Activated CD4-positive, alpha-beta T cell treated with anti-CD3 and anti-CD28 coated beads, Interleukin-2, amount 50 U/mL, for 4 hours (primary cell): ENCODE measurements around the gene MACROH2A2.
A peak's percentile ranks its signal among the peaks of the same experiment; 100 is the strongest.
"Not testable (repeated sequence)": the region's sequence is repeated elsewhere in the genome, so short reads cannot be mapped to it uniquely, and the experiment has no call there.

ENCODE experiments used
- DNase-seq, 2 experiments: peaks; one replicate each; pipeline ENCODE4 v3.0.0-alpha.2; 2020

MACROH2A2 gene

DNA sequence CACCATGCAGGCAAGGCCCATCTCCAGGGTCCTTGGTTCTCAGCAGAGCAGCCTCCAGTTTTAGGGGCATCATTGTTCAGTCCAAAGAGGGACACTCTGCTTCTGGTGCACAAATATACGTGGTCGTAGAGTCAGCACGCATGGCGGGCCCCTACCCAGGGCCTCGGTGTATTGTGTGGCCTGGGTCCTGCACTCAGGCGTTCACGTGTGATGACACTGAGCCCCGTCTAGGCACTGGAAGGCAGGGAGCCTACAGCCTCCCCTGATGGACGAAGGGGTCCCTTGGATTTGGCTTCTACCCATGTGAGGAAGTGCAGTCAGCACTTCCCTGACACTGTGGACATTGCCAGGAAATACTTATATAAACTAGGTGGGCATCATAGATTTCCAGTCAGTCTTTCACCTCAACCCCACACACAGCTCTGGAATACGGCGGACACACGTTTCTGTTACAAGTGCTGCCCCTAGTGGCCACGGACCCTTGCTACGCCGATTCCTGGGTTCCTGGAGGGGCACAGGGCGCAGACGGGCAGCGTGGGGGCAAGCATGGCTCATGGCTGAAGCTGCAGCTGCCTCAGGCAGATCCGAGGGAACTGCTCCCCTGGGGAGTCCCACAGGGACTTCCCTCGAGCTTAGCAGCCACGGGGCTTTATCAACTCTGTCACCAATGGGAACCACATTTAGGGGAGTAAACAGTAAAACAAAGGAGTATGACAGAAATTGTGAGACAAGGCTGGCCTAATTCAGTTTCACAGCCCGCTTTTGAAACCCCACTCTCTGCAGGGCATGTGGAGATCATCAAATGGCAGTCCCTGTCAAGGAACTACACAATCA lies 54.5 kb downstream of the MACROH2A2 start:
- DNase-seq = no peak

DNA sequence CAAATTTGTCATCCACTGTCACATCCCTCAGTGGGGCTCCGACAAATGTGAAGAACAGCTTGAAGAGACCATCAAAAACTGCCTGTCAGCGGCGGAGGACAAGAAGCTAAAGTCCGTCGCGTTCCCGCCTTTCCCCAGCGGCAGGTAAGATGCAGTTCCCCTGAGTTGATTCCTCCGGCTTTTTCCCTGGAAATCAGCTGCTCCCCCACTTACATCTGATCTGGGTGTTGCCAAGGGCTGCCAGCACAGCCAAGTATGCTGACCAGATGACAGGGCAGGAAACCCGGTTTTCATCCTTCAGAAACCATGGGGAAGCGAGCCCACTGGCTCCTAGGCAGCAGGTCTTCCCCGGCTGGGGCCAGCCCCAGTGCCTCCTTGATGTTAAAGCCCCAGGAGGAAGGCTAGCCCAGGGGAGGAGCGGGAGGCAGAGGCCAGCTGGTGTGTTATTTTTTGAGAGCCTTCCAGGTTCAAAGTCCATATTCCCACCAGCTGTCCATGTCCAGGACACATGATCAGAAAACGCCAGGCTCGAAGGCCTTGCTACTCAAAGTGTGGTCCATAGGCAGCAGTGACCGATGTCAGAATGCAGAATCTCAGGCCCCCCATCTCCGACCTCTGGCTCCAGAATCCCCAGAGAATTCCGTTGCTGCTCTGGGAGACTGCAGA lies 56.6 kb downstream of the MACROH2A2 start:
- DNase-seq = no peak

DNA sequence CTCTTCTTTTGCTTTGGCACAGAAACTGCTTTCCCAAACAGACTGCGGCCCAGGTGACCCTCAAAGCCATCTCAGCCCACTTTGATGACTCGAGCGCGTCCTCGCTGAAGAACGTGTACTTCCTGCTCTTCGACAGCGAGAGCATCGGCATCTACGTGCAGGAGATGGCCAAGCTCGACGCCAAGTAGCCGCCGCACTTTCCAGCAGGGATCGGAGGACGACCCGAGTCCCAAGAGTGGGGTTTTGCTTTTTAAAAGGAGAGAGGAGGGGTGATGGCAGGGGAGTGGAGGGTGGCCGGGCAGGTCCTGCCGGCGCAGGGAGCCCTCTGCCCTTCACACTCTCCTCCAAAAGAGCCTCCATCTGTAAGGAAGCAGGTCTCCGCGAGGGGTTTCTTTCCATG lies 58.9 kb downstream of the MACROH2A2 start:
- DNase-seq = no peak

DNA sequence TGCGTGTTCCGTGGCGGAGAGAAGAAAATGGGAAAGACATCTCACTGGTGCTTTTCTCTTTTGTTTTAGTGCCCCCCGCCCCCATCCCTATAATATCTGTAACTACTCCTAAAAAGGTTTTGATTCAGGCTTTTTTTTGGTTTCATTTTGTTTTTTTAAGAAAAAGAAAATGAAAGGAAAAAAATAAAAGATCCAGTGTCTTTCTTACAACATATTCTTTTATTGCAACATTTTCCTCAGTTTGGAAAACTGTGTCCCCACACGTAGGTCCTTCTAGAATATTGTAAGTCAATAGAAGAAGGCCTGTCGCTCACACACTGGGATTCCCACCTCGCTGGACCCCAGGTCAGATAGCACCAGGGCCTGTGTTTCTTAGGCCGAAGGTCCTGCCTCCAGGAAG lies 59.4 kb downstream of the MACROH2A2 start:
- DNase-seq = no peak

DNA sequence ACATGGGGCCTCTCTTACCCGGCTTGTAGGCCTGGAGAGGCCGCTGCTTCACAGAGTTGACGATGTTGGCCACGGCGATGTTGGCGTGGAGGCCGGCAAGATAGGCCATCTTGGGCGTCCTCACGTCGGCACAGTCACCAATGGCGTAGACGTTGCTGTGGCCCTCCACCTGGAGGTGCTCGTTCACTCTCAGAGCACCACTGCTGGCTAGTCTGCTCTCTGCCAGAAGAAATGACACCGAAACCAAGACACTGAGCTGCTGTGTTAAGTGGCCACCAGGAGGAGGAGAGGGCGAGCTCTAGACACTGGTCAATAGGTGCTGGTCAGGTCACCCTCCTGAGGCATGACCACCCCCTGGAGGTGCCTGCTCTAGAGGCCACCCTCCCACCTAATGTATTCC lies 62.3 kb downstream of the MACROH2A2 start:
- no peak for DNase-seq

DNA sequence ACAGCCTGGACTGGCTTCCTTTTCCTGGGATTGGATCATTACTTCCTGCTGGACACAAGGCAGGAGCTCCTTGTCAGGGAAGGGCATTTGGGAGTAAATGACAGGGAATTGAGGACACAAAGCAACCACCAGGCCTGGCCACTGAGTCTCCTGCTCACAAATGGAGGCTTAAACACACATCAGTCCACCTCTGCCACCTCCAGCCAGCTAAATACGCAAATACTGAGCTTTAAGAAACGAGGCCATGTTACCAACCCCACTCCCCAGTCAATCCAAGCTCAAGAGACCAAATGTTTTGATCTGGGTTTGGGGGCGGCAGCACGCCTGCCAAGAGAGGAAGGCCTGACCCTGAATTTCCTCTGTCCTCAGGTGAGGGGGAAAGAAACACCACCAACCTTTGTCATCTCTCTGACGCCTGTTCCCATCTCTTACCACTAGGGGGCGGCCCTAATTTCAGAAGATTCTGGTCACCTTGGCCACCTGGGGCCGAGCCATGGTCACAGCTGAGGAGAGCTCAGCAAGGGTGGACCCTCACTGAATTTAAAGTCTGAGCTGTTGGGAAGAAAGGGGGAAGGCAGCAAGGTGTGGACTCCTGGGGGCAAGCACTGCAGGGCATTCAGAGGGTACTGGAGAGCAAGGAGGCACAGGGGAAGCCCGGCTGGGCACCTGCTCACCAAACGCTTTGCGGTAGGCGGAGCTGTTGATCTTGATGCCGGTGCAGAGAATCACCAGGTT lies 63.5 kb downstream of the MACROH2A2 start:
- DNase-seq = peak; percentile 39 to 43

DNA sequence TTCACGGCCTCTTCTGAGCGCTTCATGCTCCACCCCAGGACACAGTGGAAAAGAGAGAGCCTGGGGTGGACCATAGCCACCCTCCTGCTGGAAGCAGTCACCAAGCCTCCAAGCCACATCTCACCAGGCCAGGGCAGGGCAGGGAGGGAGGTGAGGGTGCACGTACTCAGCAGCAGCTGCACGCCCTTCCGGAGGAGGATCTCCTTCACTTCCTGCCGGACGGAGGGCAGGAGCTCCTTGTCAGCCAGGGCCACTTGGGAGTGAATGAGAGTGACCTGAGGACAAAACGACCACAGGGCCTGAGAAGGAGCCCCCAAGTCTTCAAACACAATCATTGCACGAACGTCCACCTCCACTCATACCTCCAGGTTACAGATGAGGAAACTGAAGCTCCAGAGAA lies 65.0 kb downstream of the MACROH2A2 start:
- no peak for DNase-seq

DNA sequence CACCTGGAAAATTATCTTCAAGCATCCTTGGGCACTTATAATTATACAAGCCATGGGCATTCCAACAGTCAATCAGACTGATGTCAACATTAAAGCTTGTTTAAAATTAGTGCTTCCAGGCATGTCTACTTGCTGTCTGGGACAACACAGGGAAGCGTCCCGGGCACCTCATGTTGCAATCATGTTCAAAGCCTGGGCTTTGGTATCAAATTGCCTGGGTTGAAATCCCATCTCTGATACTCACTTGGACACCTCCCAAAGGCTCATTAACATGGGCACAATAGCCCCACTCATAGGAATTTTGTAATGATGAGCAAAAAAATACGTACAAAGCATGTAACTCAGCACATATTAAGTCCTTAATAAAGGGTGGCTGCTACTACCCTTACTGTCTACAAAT lies 65.5 kb downstream of the MACROH2A2 start:
- no peak for DNase-seq

DNA sequence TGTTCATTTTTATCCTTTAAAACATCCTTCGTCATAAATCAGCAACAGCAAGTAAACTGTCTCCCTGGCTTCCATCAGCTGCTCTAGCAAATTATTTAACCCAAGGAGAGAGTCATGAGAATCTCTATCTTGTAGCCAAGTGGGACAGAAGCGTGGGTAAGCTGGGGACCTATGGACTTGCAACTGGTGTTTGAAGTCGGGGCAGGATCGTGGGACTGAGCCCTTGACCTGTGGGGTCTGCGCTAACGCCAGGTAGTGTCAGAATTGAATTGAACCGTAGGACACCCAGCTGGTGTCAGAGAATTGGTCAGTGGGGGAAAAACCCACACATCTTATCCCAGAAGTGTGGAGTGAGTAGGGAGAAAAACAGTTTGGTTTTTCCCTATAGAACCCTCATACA lies 66.6 kb downstream of the MACROH2A2 start:
- DNase-seq = no peak

DNA sequence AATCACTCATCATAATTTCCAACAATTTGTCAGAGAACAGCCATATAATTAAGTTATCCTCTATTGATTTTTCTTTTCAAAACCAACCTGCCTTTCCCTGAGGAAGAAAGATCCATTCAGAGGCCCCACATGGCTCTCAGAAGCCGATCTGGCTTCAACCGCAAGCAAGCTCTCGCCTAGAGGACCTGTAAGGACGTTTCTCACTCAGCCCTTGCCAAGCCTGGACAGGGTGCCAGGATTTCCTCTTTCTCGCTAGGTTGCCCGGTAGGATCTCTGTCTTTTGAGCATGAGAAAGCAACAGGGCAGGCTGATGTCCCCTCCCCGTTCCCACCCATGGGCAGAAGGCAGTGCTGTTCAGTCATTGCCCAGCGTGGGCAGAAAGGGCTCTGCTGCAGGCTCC lies 67.0 kb downstream of the MACROH2A2 start:
- DNase-seq = no peak

DNA sequence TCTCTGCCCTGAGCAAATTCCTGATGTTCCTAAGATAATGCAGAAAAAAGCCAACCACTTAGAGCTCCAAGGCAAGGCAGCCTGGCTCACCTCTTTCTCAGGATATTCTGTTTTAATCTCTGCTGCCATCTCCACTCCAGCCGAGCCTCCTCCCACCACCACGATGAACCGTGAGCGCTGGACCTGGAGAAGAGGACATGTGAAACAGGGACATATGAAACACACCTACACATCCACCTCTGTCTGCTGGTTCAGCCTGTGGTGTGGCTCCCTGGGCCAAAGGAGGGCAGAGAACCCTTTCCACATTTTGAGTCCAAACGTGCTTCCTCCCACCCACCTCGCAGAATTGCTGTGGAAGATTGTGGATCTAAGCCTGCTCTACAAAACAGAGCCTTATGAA lies 67.8 kb downstream of the MACROH2A2 start:
- no peak for DNase-seq

DNA sequence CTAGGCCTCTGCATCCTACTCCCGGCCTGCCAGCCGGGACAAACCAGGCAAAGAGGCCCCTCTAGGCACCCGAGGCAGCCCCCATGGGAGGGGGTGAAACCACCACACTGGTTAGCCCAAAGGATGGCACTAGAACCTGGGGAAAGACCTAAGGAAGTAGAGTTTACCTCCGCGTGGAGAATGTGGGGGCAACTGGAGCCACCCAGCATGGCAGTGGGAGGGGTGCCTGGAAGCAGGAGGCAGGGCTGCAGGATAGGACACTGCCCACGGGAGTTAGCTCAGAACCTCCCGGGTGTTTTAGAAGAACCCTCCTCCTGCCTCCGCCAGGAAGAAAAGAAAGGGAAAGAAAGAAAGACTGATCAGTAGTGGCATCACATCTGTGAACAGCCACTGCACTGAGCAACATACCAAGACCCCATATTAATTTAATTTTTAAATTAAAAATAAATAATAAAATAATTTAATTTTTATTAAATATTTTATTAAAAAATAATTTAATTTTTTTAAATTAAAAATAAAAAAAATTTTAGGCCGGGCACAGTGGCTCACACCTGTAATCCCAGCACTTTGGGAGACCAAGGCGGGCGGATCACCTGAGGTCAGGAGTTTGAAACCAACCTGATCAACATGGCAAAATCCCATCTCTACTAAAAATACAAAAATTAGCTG lies 68.8 kb downstream of the MACROH2A2 start:
- DNase-seq = no peak

DNA sequence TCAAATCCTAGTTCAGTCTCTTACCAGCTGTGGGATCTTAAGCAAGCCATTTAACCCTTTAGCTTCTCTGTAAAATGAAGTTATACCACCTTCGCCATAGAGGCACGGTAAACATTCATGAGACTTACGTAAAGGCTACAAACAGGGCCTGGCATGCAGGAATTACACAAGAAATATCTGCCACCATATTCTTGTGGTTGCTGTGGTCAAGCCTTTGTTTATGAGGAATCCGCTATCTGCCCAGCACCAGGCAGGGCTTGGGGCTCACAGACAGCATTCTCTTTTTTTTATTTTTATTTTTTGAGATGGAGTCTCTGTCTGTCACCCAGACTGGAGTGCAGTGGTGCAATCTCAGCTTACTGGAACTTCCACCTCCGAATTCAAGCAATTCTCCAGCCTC lies 70.1 kb downstream of the MACROH2A2 start:
- DNase-seq = no peak

DNA sequence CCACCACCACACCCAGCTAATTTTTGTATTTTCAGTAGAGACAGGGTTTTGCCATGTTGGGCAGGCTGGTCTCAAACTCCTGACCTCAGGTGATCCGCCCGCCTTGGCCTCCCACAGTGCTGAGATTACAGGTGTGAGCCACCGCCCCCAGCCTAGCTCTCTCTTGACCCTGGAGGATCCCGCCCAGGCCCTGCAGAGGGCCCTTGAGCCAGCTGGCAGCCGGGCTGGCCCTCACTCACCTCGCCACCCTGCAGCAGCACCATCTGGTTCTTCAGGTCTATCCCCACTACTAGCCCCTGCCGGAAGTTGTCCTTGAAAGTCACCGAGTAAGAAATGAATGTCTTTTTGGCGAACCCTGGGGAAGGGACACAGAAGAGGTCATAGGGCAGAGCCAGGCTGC lies 70.5 kb downstream of the MACROH2A2 start:
- DNase-seq = not testable (repeated sequence)

DNA sequence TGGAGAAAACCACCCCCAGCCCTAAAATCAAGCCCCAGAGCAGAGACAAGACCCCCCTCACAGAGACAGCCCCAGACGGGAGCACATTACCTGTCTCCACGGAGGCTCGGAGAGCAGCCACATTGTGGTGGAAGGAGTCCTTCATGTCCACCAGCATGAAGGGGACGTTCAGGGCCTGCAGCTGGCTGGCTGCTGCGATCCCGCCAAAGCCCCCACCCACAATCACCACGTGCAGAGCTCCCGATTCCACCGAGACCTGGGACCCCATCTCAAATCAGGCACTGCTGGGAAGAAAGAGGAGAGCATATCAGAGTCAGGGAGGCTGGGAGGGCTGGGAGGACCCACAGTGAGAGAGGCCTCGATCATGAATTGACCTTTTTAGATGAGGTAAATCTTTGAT lies 71.2 kb downstream of the MACROH2A2 start:
- DNase-seq = no peak

DNA sequence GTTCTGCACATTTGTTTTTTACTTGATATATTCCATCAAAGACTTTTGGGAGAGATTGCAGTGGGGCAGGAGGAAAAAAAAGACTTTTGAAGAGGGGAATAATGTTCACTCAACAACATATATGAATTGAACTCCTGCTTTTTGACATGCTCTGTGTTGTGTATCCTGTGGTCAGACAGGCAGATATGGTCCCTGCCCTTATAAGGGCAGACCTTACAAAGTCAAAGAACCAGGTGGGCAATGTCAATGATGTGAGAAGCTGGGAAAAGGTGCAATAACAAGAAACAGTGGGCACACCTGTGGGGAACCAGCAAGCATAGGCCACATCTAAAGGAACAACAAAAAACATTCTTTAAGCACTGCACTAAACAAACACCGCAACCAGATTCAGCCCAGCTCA lies 71.8 kb downstream of the MACROH2A2 start:
- DNase-seq = no peak

DNA sequence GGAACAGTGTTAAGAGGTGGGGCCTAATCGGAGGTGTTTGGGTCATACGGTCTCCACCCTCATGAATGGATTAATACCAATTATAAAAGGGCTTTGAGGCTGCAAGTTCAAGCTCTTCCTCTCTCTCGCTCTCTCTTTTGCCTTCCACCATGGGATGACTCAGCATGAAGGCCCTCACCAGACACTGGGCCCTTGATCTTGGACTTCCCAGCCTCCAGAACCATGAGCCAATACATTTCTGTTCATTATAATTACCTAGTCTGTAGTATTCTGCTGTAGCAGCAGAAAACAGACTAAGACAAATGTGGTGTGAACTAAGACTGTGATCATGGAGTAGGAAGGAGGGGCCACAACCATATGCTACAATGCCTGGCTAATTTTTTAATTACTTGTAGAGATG lies 72.3 kb downstream of the MACROH2A2 start:
- DNase-seq = no peak

DNA sequence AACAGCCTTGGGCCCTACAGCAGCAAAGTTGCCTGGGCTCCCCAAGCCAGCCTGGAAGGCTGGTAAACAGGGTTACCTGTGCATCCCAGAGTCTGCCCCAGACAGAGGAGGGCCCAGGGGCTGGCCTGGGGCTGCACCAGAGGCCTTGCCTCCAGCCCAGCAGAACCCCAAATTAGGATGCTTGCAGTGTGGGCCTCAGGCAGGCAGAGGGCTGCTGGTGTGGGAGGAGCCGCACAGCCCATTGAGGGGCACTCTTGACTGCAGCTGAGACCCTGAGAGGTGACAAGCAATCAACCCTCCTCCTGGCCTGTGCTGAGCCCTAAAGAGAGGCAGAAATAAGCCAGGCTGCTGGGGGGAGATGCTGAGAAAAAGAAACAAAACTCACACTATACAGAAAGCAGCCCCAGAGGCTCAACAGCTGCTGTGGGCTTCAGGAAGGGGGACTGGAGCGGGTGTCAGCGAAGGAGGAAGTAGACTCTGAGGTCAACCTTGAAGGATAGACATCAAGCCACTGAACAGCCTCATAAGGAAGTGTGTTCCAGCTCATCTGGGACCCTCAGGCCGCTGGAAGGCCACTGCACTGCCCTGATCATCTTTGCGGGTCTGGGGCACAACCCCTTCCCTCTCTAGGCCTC lies 73.4 kb downstream of the MACROH2A2 start:
- no peak for DNase-seq

DNA sequence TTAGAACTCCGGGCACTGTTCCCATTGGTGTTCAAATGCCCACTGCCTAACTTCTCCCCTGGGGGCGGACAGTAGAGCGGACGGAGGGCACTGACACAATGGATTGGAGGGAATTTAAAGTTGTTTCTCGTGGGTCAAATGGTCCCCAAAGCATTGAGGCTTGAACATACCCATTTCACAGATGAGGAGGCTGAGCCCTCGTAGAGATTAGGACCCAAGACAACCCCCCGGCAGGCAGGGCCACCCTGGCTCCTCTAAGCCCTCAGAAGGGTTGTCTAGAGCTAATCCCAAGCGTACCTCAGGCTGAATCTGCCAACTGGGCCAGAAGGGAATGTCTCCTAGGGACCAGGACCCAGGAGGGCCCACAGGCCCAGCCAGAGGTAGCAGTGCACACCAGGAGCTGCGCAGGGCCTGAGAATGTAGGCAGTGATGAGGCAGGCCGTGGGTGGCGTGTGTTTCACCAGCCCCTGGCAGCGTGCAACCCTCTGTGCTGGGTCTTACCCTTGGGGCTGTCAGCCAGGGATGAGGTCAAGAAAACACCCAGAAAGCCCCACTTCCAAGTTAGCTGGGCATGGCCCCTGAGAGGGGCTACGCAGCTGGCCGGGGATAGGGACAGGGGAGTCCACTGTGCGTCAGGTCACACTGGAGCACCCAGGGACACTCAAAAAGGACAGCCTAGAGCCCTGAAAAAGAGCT lies 74.2 kb downstream of the MACROH2A2 start:
- DNase-seq = no peak

DNA sequence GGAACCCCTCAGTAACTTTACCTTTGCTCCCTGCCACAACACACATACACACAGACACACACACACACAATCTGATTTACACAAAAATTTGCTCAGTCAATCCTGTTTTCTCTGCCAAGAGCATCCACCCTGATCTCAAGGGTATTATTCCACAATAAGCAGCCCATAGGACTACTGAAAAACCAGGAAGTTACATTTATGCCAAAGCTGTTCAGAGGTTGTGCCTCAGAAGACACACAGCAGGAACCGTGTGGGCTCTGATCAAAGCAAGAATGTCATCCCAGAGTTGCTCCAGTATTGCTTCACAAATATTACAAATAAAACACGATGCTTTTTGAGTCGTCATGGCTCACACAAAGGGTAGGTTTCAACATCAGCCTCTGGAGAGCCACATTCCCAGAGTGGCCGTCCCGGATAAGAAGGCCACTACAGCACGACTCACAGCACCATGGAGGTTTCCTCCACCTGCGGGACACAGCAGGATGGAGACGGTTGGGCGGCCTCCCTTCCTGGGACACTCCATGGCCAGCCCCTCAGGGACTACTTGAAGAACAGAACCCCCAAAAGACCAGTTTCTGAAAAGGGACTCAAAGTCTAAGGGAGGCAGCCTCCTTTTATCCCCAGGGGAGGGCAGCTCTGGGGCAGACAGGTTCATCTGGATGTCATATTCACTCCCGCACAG lies 78.4 kb downstream of the MACROH2A2 start:
- DNase-seq = no peak

DNA sequence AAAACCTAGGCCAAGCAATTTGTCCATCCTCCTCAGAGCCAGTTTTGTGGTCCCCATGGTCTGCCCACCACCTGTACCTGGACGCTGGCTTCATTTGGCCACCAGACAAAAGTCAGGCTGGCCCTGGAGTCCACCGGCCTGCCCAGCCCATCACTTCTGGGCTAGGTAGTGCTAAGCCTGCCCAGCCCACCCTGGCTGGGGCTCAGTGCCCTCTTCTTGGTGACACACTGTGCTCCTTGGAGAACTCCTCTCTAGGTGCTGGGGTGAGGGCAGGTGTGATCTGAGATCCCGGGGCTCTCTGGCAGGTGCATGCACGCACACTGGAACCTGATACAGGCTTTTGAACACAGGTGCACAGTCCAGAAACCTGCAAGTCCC lies 78.9 kb downstream of the MACROH2A2 start:
- DNase-seq = no peak
